ENCODE measurements around the gene CCR7.

The CCR7 gene

GRCh38 chr17:40515491-40516041 lies 49.7 kb downstream of the CCR7 start:
- H3K4me3 ChIP-seq (ENCODE audit: low read depth, low read length), result no peak overlapping the region
- TF ChIP-seq CTCF (IDR thresholded peaks at IDR 0.05; ENCODE audit: borderline replicate concordance, insufficient read depth, low read depth, low read length), result no peak

GRCh38 chr17:40515011-40515410 lies 50.3 kb downstream of the CCR7 start:
- no peak for TF ChIP-seq CTCF (IDR thresholded peaks at IDR 0.05; ENCODE audit: borderline replicate concordance, insufficient read depth, low read depth, low read length)
- no peak overlapping the region for H3K4me3 ChIP-seq (ENCODE audit: low read depth, low read length)

GRCh38 chr17:40514013-40514875 lies 51.0 kb downstream of the CCR7 start:
- TF ChIP-seq CTCF (IDR thresholded peaks at IDR 0.05; ENCODE audit: borderline replicate concordance, insufficient read depth, low read depth, low read length), result no peak
- no peak overlapping the region for H3K4me3 ChIP-seq (ENCODE audit: low read depth, low read length)

- H3K4me3 ChIP-seq (ENCODE audit: low read depth, low read length), result no peak overlapping the region
- TF ChIP-seq CTCF (IDR thresholded peaks at IDR 0.05; ENCODE audit: borderline replicate concordance, insufficient read depth, low read depth, low read length), result no peak
Observed at GRCh38 chr17:40511667-40512220, 53.5 kb downstream of the CCR7 start.

GRCh38 chr17:40511136-40511535 lies 54.1 kb downstream of the CCR7 start:
- H3K4me3 ChIP-seq (ENCODE audit: low read depth, low read length), result no peak overlapping the region
- no peak for TF ChIP-seq CTCF (IDR thresholded peaks at IDR 0.05; ENCODE audit: borderline replicate concordance, insufficient read depth, low read depth, low read length)

GRCh38 chr17:40510328-40510648 lies 55.0 kb downstream of the CCR7 start:
- TF ChIP-seq CTCF (IDR thresholded peaks at IDR 0.05; ENCODE audit: borderline replicate concordance, insufficient read depth, low read depth, low read length), result no peak
- no peak overlapping the region for H3K4me3 ChIP-seq (ENCODE audit: low read depth, low read length)
